Right cardiac atrium (tissue), 5 donors: Measurements from ENCODE around the gene MYLK. TPM values are rescaled to one million over a fixed set of nuclear protein-coding genes. Genes with fewer than 3 reads are reported as not detected.
"Not testable (repeated sequence)": the region's sequence is repeated elsewhere in the genome, so short reads cannot be mapped to it uniquely, and the experiment has no call there.

Source experiments
- ATAC-seq, 2 donors: fragments of 200-7000 bp; cut with Tn5 transposase; one replicate each; pipeline versions ENCODE4 v1.8.0 to v1.9.1; 2020; ENCODE audit warnings: moderate library complexity in 2 of 2, mild to moderate bottlenecking in 1 of 2
- DNase-seq, 3 donors: peaks; one replicate each; pipeline ENCODE4 v3.0.0-alpha.2; 2020
- H3K27ac ChIP-seq: one replicate; pipeline ENCODE4 v1.5.1; 2013; ENCODE audit warnings: mild to moderate bottlenecking, low read length, control low read depth, moderate library complexity
- H3K27me3 ChIP-seq: one replicate; pipeline ENCODE4 v1.6.1; 2013; ENCODE audit not compliant: control insufficient read depth, insufficient read depth
- H3K4me1 ChIP-seq: one replicate; pipeline ENCODE4 v1.6.1; 2013; ENCODE audit warnings: low read length; ENCODE audit not compliant: control insufficient read depth, insufficient read depth
- H3K4me3 ChIP-seq: one replicate; pipeline ENCODE4 v1.5.1; 2013; ENCODE audit warnings: low read length, control low read depth
- H3K9me3 ChIP-seq: one replicate; pipeline ENCODE4 v1.6.1; 2013; ENCODE audit warnings: low read length; ENCODE audit not compliant: control insufficient read depth
- WGBS: extraction: QIAGEN DNeasy Blood & Tissue Kit; methylation state at CpG from one replicate; pipeline ENCODE4 v1.1.7; 2013; 5-methylcytosine and 5-hydroxymethylcytosine counted together
- intact Hi-C, 4 donors: fragments of 100-400 bp; cut with DNase I; formaldehyde crosslinking; loops; one replicate each; pipeline versions ENCODE4 v1.11.0 to v1.14.0; 2022 to 2023
- polyA plus RNA-seq: library from polyadenylated mRNA; stranded (reverse); fragments of 200-250 nt; gene quantifications from one replicate; pipeline ENCODE4 v1.2.3, GENCODE V29; 2013
- total RNA-seq, 4 donors: library from RNA; stranded (reverse); fragmentation: NEBNext Ultra II Directional; extraction: Animal tissue kit (Norgen Biotek cat#: 25700); gene quantifications; one replicate each; pipeline ENCODE4 v1.2.1, GENCODE V29; 2021
- donor health status: healthy with polysubstance abuse.
- donor health status: DM: no; HTN: yes; CAD: no.
- donor health status: DM: no; HTN: no; CAD: no.
- donor health status: DM: no; HTN: yes; CAD: no; lungs with severe emphysema.
- donor health status: DM: yes; HTN: yes; CAD: no.

MYLK gene
- total and polyA plus RNA-seq, 5 donors, result 27.3 to 645 (median 53.5) TPM

GRCh38 chr3:123743121-123743520 is 141.0 kb downstream of the MYLK start:
- Histone ChIP-seq H3K9me3 (no peaks in the 10 kb centered on the region), H3K27me3 (no peaks in the 10 kb centered on the region), H3K4me1 (no peaks in the 10 kb centered on the region), H3K4me3 (no peak overlapping the region), H3K27ac (no peak overlapping the region)
- intact Hi-C loops, result no loop called here
- DNase-seq, result no peak
- ATAC-seq, result no peak

- intact Hi-C loops, result no loop called here
- no peaks in the 10 kb centered on the region for H3K27me3 ChIP-seq
- no peak overlapping the region for H3K4me3 ChIP-seq
- 92% methylated on average over 3 of the region's 3 CpGs for WGBS
- no peak for DNase-seq
- no peaks in the 10 kb centered on the region for H3K9me3 ChIP-seq
- no peak overlapping the region for H3K27ac ChIP-seq
- ATAC-seq, result no peak
- no peaks in the 10 kb centered on the region for H3K4me1 ChIP-seq
Measured at GRCh38 chr3:123741041-123741511, 143.1 kb downstream of the MYLK start.

- Histone ChIP-seq H3K27me3 (no peaks in the 10 kb centered on the region), H3K9me3 (no peaks in the 10 kb centered on the region), H3K4me3 (no peak overlapping the region), H3K27ac (no peak overlapping the region), H3K4me1 (no peaks in the 10 kb centered on the region)
- intact Hi-C loops, result no loop called here
- 77% methylated on average over 6 of the region's 6 CpGs for WGBS
- ATAC-seq (peak; percentile 85 to 90), DNase-seq (peak; percentile 39 to 81 (median 76))
Measured at GRCh38 chr3:123740391-123740822, 143.7 kb downstream of the MYLK start.

GRCh38 chr3:123739754-123740153 is 144.4 kb downstream of the MYLK start:
- WGBS, result 95% methylated on average over 2 of the region's 2 CpGs
- no peak for ATAC-seq

GRCh38 chr3:123739106-123739505 is 145.0 kb downstream of the MYLK start:
- no peak for DNase-seq
- Histone ChIP-seq H3K27ac (no peak overlapping the region), H3K4me1 (no peaks in the 10 kb centered on the region), H3K27me3 (no peaks in the 10 kb centered on the region), H3K9me3 (no peaks in the 10 kb centered on the region), H3K4me3 (no peak overlapping the region)
- no peak for ATAC-seq
- intact Hi-C loops, result no loop called here
- WGBS, result 88% methylated on average over 2 of the region's 2 CpGs

More at GRCh38 chr3:123739754-123740153, 144.4 kb downstream of the MYLK start:
- no peaks in the 10 kb centered on the region for H3K27me3 ChIP-seq
- no peak overlapping the region for H3K27ac ChIP-seq
- no peak for DNase-seq
- no peak overlapping the region for H3K4me3 ChIP-seq
- H3K4me1 ChIP-seq, result no peaks in the 10 kb centered on the region
- H3K9me3 ChIP-seq, result no peaks in the 10 kb centered on the region
- intact Hi-C loops, result no loop called here

- H3K4me3 ChIP-seq, DNase-seq, H3K4me1 ChIP-seq, H3K9me3 ChIP-seq, intact Hi-C loops, H3K27ac ChIP-seq, H3K27me3 ChIP-seq, ATAC-seq: not testable (repeated sequence)
- whole genome bisulfite sequencing, result 93% methylated on average over 5 of the region's 5 CpGs
Measured at GRCh38 chr3:123738522-123738921, 145.6 kb downstream of the MYLK start.

- no peaks in the 10 kb centered on the region for H3K27me3 ChIP-seq
- DNase-seq (no peak), ATAC-seq (no peak)
- no peaks in the 10 kb centered on the region for H3K4me1 ChIP-seq
- no peak overlapping the region for H3K4me3 ChIP-seq
- intact Hi-C loops, result no loop called here
- no peaks in the 10 kb centered on the region for H3K9me3 ChIP-seq
- H3K27ac ChIP-seq, result no peak overlapping the region
- 96% methylated on average over 14 of the region's 14 CpGs for WGBS
Measured at GRCh38 chr3:123737168-123737567, 147.0 kb downstream of the MYLK start.

GRCh38 chr3:123735456-123735855 is 148.7 kb downstream of the MYLK start:
- Histone ChIP-seq H3K27ac (no peak overlapping the region), H3K27me3 (no peaks in the 10 kb centered on the region), H3K4me1 (no peaks in the 10 kb centered on the region), H3K4me3 (no peak overlapping the region), H3K9me3 (no peaks in the 10 kb centered on the region)
- ATAC-seq (no peak), DNase-seq (no peak)
- 55% methylated on average over 2 of the region's 2 CpGs for WGBS
- intact Hi-C loops, result no loop called here

GRCh38 chr3:123734527-123734902 is 149.6 kb downstream of the MYLK start:
- H3K4me3 ChIP-seq, result no peak overlapping the region
- 76% methylated on average over 6 of the region's 6 CpGs for WGBS
- ATAC-seq, result no peak
- no peaks in the 10 kb centered on the region for H3K4me1 ChIP-seq
- H3K9me3 ChIP-seq, result no peaks in the 10 kb centered on the region
- intact Hi-C loops, result no loop called here
- H3K27me3 ChIP-seq, result no peaks in the 10 kb centered on the region
- DNase-seq, result no peak
- no peak overlapping the region for H3K27ac ChIP-seq

- intact Hi-C loops, result no loop called here
- Histone ChIP-seq H3K4me3 (no peak overlapping the region), H3K9me3 (no peaks in the 10 kb centered on the region), H3K27ac (no peak overlapping the region), H3K27me3 (no peaks in the 10 kb centered on the region), H3K4me1 (no peaks in the 10 kb centered on the region)
- WGBS, result 91% methylated on average over 13 of the region's 13 CpGs
- no peak for DNase-seq
- ATAC-seq, result no peak
Measured at GRCh38 chr3:123733805-123734526, 150.2 kb downstream of the MYLK start.

GRCh38 chr3:123733341-123733740 is 150.8 kb downstream of the MYLK start:
- ATAC-seq (no peak), DNase-seq (no peak)
- 98% methylated on average over 4 of the region's 4 CpGs for WGBS
- intact Hi-C loops, result no loop called here
- no peak overlapping the region for H3K27ac ChIP-seq
- H3K27me3 ChIP-seq, result no peaks in the 10 kb centered on the region
- no peaks in the 10 kb centered on the region for H3K4me1 ChIP-seq
- no peak overlapping the region for H3K4me3 ChIP-seq
- H3K9me3 ChIP-seq, result no peaks in the 10 kb centered on the region

- H3K4me3 ChIP-seq, result no peak overlapping the region
- H3K27ac ChIP-seq, result no peak overlapping the region
- no peaks in the 10 kb centered on the region for H3K4me1 ChIP-seq
- no peaks in the 10 kb centered on the region for H3K9me3 ChIP-seq
- DNase-seq (no peak), ATAC-seq (no peak)
- H3K27me3 ChIP-seq, result no peaks in the 10 kb centered on the region
- intact Hi-C loops, result no loop called here
- WGBS, result 86% methylated on average over 3 of the region's 3 CpGs
Measured at GRCh38 chr3:123732447-123732846, 151.7 kb downstream of the MYLK start.
